GM12801 (cell line): ENCODE results near the gene DDX51.

Source experiments
- TF ChIP-seq, protein P1 (sequence below): IDR thresholded peaks from one replicate; pipeline ENCODE4 v1.5.1; 2011; ENCODE audit warnings: control low read depth; ENCODE audit not compliant: insufficient read length; ENCODE audit errors: extremely low read depth

Gene DDX51

DNA sequence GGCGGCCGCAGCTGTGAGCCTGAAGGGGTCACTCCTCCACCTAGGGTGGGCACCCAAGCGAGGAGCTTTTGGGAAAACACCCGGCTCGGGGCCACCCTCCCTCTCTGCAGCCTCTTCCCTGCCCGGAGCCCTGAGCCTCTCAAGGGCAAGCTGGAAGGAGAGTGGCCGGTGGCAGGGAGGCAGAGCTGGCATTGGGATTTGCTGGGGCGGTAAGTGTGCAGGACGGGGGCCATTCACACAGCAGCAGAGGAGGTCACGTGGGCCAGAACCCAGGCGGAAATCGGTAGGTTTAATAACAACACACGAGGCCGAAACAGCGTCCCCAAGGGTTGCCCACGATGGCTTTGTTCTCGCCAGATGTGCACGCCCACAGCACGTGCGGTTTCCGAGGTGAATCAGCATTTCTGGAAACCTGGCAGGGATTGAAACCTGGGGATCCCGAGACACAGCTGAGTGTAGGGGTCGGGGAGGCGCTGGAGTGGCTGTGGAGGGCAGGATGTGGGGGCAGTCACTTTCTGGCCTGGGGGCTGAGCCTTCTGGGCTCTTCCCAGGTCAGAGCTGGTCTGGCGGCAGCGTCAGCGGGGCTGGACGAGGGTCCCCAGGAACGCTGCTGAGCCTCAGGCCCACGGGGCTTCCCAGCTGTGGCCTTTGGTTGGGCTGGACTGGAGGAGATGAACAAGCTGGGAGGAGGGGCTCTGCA is 23.6 kb upstream of the DDX51 start:
- TF ChIP-seq, protein P1, sequence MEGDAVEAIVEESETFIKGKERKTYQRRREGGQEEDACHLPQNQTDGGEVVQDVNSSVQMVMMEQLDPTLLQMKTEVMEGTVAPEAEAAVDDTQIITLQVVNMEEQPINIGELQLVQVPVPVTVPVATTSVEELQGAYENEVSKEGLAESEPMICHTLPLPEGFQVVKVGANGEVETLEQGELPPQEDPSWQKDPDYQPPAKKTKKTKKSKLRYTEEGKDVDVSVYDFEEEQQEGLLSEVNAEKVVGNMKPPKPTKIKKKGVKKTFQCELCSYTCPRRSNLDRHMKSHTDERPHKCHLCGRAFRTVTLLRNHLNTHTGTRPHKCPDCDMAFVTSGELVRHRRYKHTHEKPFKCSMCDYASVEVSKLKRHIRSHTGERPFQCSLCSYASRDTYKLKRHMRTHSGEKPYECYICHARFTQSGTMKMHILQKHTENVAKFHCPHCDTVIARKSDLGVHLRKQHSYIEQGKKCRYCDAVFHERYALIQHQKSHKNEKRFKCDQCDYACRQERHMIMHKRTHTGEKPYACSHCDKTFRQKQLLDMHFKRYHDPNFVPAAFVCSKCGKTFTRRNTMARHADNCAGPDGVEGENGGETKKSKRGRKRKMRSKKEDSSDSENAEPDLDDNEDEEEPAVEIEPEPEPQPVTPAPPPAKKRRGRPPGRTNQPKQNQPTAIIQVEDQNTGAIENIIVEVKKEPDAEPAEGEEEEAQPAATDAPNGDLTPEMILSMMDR: no peak

- TF ChIP-seq, protein P1: no peak
Observed at GRCh38 chr12:132166801-132167591, 22.9 kb upstream of the DDX51 start.

DNA sequence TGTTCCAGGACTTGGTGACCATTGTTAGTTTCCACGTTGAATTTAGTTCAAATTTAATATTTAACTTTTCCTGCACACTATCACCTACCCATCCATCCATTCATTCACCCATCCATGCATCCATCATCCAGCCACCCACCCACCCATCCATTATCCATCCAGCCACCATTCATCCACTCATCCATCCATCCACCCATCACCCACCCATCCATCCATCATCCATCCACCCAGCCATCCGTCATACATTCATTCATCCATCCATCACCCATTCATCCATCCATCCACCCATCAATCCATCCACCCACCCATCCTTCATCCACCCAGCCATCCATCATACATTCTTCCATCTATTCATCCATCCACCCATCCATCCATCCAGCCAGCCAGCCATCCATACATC is 22.0 kb upstream of the DDX51 start:
- TF ChIP-seq, protein P1: no peak

GRCh38 chr12:132165584-132165983 is 21.5 kb upstream of the DDX51 start:
- TF ChIP-seq, protein P1: no peak

- TF ChIP-seq, protein P1: no peak
Observed at GRCh38 chr12:132164426-132164825, 20.3 kb upstream of the DDX51 start.

DNA sequence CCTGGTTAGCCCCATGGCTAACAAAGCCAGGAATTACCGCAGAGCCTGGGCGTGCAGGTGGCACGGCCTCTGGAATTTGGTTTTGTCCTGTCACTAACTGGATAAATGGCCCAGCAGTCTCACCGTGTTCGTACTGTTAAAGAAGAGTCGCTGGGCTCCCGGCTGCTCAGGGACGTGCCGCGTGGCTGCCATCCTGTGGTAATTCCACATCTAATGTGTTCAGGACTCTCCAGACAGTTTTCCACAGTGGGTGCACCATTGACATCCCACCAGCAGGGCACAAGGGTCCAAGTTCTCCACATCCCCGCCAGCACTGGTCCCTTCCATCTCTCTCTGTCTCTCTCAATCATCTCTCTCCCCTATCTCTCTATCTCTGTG is 19.8 kb upstream of the DDX51 start:
- TF ChIP-seq, protein P1: no peak

DNA sequence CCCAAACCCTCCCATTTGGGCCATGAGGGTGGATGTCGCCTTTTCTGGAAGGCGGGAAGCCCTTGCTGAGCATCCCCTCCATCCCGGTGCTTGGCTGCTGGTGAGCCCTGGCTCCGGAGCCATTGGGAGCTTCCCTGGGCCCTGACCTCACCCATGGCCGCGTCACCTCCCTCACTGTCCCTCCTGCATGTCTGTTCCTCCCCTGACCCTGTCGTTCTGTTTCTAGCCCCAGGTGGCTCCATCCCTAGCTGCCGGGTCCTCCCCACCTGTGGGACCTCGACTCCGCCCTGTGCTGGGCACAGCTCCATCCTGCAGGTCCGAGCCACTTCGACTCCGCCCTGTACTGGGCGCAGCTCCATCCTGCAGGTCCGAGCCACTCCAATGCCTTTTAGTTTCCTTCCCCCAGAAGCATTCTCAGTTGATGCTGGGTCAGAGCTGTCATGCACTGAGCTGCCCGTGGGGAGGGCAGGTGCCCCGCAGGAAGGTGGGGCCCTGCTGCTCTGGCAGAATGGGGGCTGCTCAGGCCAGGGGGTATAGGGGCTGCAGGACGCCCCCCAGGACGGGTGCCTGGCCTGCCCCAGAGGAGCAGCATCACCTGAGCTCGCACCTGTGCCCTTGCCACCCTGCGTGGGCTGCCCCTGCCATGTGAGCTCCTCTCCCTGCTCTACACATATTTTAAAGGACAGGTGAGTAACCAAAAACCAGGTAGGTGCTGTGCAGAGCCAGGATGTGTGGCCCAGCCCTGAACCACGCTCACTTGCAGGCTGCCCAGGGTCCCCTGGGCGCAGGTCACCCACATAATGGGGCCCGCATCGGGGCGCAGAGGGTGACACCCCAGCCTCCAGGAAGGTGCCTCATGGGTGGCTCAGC is 19.2 kb upstream of the DDX51 start:
- TF ChIP-seq, protein P1: no peak
